DOHH2 (cell line): ENCODE measurements around the gene ABR.

ENCODE experiments used
- H3F3A ChIP-seq: fragments of 200-600 bp; sonication (generic), shearing (Covaris generic); 2 replicates; pipeline ENCODE4 v1.6.0; 2016; ENCODE audit warnings: antibody characterized with exemption, mild to moderate bottlenecking; ENCODE audit not compliant: control insufficient read depth, insufficient read depth
- H3K27ac ChIP-seq: fragments of 200-600 bp; sonication (generic); 2 replicates; pipeline ENCODE4 v1.5.1; 2014; ENCODE audit warnings: low read depth, mild to moderate bottlenecking, low read length, moderate library complexity
- H3K27me3 ChIP-seq: fragments of 200-600 bp; sonication (generic); 2 replicates; pipeline ENCODE4 v1.6.1; 2014; ENCODE audit warnings: mild to moderate bottlenecking, low read length, mixed read lengths; ENCODE audit not compliant: control insufficient read depth
- H3K36me3 ChIP-seq: fragments of 200-600 bp; sonication (generic); 2 replicates; pipeline ENCODE4 v1.6.1; 2014; ENCODE audit warnings: mild to moderate bottlenecking, low read length, moderate library complexity, mixed read lengths; ENCODE audit not compliant: control insufficient read depth
- H3K4me1 ChIP-seq: fragments of 200-600 bp; sonication (generic); 2 replicates; pipeline ENCODE4 v1.6.1; 2014; ENCODE audit warnings: mild to moderate bottlenecking, low read length, mixed read lengths; ENCODE audit not compliant: control insufficient read depth
- H3K4me2 ChIP-seq: fragments of 200-600 bp; sonication (generic); 2 replicates; pipeline ENCODE4 v1.6.0; 2014; ENCODE audit warnings: mild to moderate bottlenecking, low read length, moderate library complexity
- H3K4me3 ChIP-seq: fragments of 200-600 bp; sonication (generic); 2 replicates; pipeline ENCODE4 v1.5.1; 2014; ENCODE audit warnings: mild to moderate bottlenecking, low read length, mixed read lengths
- H3K79me2 ChIP-seq: fragments of 200-600 bp; sonication (generic); 2 replicates; pipeline ENCODE4 v1.6.1; 2014; ENCODE audit warnings: mild to moderate bottlenecking, low read length, mixed read lengths; ENCODE audit not compliant: control insufficient read depth
- H3K9me2 ChIP-seq: fragments of 200-600 bp; sonication (generic); replicated peaks from 2 replicates; pipeline ENCODE4 v1.6.1; 2014; ENCODE audit warnings: mild to moderate bottlenecking, low read length, mixed read lengths; ENCODE audit not compliant: control insufficient read depth
- H3K9me3 ChIP-seq: fragments of 200-600 bp; sonication (generic); 2 replicates; pipeline ENCODE4 v1.6.1; 2014; ENCODE audit warnings: antibody characterized with exemption, low read length, mixed read lengths; ENCODE audit not compliant: control insufficient read depth, insufficient read depth
- H4K20me1 ChIP-seq: fragments of 200-600 bp; sonication (generic); 2 replicates; pipeline ENCODE4 v1.6.0; 2014; ENCODE audit warnings: low read depth, mild to moderate bottlenecking, antibody characterized with exemption, low read length, moderate library complexity; ENCODE audit not compliant: control insufficient read depth, insufficient read depth
- EZH2phosphoT487 ChIP-seq: fragments of 200-600 bp; sonication (generic); IDR thresholded peaks from 2 replicates; pipeline ENCODE4 v1.6.1; 2017; ENCODE audit warnings: borderline replicate concordance, mild to moderate bottlenecking, antibody characterized with exemption, low read length, moderate library complexity, mixed read lengths
- TF ChIP-seq, protein P1 (sequence below): fragments of 200-600 bp; sonication (generic); IDR thresholded peaks from one replicate; pipeline ENCODE4 v1.5.1; 2014; ENCODE audit warnings: antibody characterized with exemption, mild to moderate bottlenecking, low read depth, low read length; ENCODE audit not compliant: poor library complexity, severe bottlenecking

The ABR gene

DNA sequence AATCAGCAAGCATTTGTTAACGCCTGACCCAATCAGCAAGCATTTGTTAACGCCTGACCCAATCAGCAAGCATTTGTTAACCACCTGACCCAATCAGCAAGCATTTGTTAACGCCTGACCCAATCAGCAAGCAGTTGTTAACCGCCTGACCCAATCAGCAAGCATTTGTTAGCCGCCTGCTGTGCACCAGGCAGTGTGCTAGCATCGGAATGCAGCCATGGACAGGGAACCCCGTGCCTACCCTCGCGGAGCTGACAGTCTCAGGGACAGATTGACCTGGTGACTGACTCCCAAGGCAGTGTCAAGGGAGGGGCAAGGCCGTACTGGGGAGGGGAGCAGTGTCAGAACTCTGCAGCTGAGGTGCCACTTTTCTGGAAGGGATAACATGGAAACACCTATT, 66.9 kb downstream of the ABR start:
- peaks cover 39% of the 10 kb centered on the region for H3K4me1 ChIP-seq
- H3K9me3 ChIP-seq = no peaks in the 10 kb centered on the region
- H3K79me2 ChIP-seq = peaks cover 75% of the 10 kb centered on the region
- no peak overlapping the region for H3K4me2 ChIP-seq
- peaks cover 14% of the 10 kb centered on the region for H4K20me1 ChIP-seq
- no peak overlapping the region for H3K27ac ChIP-seq
- peaks cover 16% of the 10 kb centered on the region for H3K36me3 ChIP-seq
- H3K27me3 ChIP-seq = no peaks in the 10 kb centered on the region
- H3K9me2 ChIP-seq = no peaks in the 10 kb centered on the region
- no peaks in the 10 kb centered on the region for H3F3A ChIP-seq
- no peak for TF ChIP-seq EZH2phosphoT487
- TF ChIP-seq, protein P1, sequence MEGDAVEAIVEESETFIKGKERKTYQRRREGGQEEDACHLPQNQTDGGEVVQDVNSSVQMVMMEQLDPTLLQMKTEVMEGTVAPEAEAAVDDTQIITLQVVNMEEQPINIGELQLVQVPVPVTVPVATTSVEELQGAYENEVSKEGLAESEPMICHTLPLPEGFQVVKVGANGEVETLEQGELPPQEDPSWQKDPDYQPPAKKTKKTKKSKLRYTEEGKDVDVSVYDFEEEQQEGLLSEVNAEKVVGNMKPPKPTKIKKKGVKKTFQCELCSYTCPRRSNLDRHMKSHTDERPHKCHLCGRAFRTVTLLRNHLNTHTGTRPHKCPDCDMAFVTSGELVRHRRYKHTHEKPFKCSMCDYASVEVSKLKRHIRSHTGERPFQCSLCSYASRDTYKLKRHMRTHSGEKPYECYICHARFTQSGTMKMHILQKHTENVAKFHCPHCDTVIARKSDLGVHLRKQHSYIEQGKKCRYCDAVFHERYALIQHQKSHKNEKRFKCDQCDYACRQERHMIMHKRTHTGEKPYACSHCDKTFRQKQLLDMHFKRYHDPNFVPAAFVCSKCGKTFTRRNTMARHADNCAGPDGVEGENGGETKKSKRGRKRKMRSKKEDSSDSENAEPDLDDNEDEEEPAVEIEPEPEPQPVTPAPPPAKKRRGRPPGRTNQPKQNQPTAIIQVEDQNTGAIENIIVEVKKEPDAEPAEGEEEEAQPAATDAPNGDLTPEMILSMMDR = no peak
- no peak overlapping the region for H3K4me3 ChIP-seq

DNA sequence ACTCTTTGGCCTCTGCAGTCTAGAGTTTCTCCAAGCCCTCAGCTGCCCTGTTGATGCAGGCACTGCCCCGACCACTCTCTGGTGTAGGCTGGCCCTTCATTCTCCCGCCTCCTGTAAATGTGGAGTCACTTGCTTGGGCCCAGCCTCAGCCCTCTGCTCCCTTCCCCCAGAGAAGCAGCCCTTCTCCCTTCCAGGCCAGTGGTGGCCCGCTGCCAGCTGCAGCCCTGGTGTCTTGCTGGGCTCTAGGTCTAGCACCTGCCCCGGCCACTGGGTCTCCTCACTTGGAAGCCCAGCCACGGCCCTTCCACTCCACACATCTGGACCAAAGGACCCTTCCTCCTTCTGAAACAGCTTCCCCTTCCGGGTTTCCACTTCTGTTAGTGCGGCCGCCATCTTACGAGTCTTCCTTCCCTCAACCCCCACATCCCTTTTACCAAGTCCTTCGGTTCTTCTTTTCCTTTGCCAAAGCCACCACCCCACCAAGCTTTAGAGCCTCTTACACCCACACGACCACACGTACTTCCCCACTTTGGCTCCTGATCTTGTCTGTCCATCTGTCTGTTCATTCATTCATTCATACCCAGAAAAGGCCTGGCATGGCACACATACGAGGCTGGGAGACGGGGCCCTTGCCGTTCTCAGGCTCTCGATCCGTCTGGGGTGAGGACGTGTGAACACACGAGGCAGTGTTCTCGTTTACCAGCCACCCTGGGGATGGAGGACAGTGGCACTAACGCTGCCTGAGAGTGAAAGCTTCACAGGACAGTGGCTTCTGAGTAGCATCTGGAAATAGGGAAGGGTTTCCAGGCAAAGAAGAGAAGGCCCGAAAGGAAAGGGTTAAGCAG, 68.0 kb downstream of the ABR start:
- Histone ChIP-seq H3K4me3 (peak overlapping the region; percentile 67), H3K27me3 (no peaks in the 10 kb centered on the region), H3K4me2 (peak overlapping the region; percentile 71), H4K20me1 (peaks cover 20% of the 10 kb centered on the region), H3F3A (no peaks in the 10 kb centered on the region), H3K27ac (no peak overlapping the region), H3K4me1 (peaks cover 39% of the 10 kb centered on the region), H3K79me2 (peaks cover 85% of the 10 kb centered on the region), H3K9me2 (no peaks in the 10 kb centered on the region), H3K36me3 (peaks cover 26% of the 10 kb centered on the region), H3K9me3 (no peaks in the 10 kb centered on the region)
- no peak for TF ChIP-seq EZH2phosphoT487
- TF ChIP-seq, protein P1 = no peak

DNA sequence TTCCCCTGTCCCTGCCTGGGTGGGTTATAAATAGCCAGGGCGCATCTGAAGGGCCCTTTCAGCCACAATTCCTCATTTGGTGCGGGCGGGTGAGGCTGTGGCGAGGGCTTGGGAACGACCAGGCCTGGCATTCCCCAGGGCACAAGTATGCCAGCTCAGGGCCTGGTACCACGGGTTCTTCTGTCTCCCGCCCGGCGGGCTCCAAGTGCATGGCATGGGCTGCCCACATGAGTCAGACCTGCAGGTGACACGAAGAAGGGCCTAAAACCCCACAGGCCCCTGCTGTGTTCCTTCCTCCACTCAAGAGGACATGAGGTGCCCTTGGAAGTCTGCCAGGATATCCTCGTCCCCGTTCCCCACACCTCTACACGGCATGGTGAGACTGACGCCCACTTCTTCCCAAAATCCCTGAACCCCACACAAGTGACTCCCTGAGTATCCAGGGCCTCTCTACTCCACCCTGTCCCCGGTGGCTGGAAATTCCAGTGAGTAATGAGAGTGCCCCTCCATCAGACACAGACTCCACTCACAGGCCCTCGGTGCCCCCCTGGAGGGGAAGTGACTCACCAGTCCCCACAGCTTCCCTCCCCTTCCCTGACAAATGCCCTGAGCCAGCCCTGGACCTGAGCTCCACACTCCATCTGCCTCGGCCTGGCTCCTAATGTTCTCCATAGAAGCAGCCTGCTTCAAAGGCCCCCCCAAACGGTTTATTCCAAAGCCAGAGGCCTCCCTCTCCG, 68.8 kb downstream of the ABR start:
- Histone ChIP-seq H3K27ac (no peak overlapping the region), H3K9me3 (no peaks in the 10 kb centered on the region), H4K20me1 (peaks cover 20% of the 10 kb centered on the region), H3K4me2 (peak overlapping the region; percentile 71), H3K4me1 (peaks cover 39% of the 10 kb centered on the region), H3F3A (no peaks in the 10 kb centered on the region), H3K79me2 (peaks cover 83% of the 10 kb centered on the region), H3K9me2 (no peaks in the 10 kb centered on the region), H3K27me3 (no peaks in the 10 kb centered on the region), H3K36me3 (peaks cover 28% of the 10 kb centered on the region), H3K4me3 (peak overlapping the region; percentile 67)
- TF ChIP-seq, protein P1 = no peak
- TF ChIP-seq EZH2phosphoT487 = no peak
